ENCODE measurements around the gene JCAD. TPM values are rescaled to one million over a fixed set of nuclear protein-coding genes. Genes with fewer than 3 reads are reported as not detected.

The JCAD gene
- total and polyA plus RNA-seq, 10 of the 15 experiments (the other 5 are each of a cell fraction or from before 2014, with no cell fraction given) = 0.28 TPM; not detected in 9

DNA sequence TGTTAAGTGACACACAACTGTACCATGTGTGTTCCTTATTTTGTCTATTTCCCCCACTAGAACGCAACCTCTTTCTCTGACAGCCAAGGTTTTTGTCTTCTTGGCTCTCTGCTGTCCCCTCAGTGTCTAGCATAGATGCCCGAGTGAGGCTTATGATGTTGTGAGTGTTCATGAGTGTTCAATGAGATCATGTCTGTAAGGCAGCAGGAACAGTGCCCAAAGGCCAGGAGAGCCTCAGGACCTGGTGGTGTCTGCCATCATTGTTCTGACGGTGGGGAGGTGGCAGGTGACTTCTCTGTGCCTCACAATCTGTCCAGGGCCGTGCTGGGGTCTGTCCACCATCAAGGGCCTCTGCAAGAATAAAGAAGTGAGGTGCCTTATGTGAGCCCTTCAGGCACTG is 66.5 kb downstream of the JCAD start:
- no peak for DNase-seq (ENCODE audit: low read depth, low spot score)
- H3K4me1 ChIP-seq (ENCODE audit: control insufficient read depth, insufficient read depth, low read length) = no peaks in the 10 kb centered on the region
- H4K20me1 ChIP-seq (ENCODE audit: control insufficient read depth, insufficient read depth) = no peaks in the 10 kb centered on the region
- POLR2A ChIA-PET = no interaction called here
- no peak overlapping the region for H3K27ac ChIP-seq (ENCODE audit: control insufficient read depth, insufficient read depth)
- FAIRE-seq = no peak
- no peaks in the 10 kb centered on the region for H3K79me2 ChIP-seq (ENCODE audit: control insufficient read depth, insufficient read depth, low read length)
- no TSS peak for BruUV-seq (replicated peaks)
- CTCF ChIA-PET = interaction anchor here (1.2 kb wide), 1 partner anchor 10 kb away, joined by 3 read pairs; no protein-coding TSS in a partner anchor
- no peak overlapping the region for H3K4me3 ChIP-seq
- intact Hi-C loops (cut with micrococcal nuclease; ENCODE audit: unreplicated experiment) = no loop called here
- H3K4me2 ChIP-seq (ENCODE audit: control insufficient read depth, insufficient read depth) = no peak overlapping the region
- ATAC-seq = no peak
- no peak overlapping the region for H2AFZ ChIP-seq (ENCODE audit: control insufficient read depth, low read depth, low read length)
- RAD21 ChIA-PET (ENCODE audit: unreplicated experiment) = no interaction called here
- no peaks in the 10 kb centered on the region for H3K36me3 ChIP-seq (ENCODE audit: control insufficient read depth in 2 of 2, insufficient read depth in 2 of 2, low read length in 1 of 2)
- in situ Hi-C loops (cut with MboI) = loop anchor here (10.0 kb wide), 1 partner anchor 592 kb away; no protein-coding TSS in a partner anchor
- SMC1A ChIA-PET (ENCODE audit: uncharacterized antibody, unreplicated experiment) = no interaction called here
- H3K9me3 ChIP-seq (replicated peaks; ENCODE audit: control insufficient read depth, insufficient read depth, low read length) = no peaks in the 10 kb centered on the region
- H3K27me3 ChIP-seq (replicated peaks in 1 of 2; ENCODE audit: control insufficient read depth in 2 of 2, insufficient read depth in 2 of 2, low read length in 1 of 2) = no peaks in the 10 kb centered on the region; a peak in 2 of 4 replicates
- no peak overlapping the region for H3K9ac ChIP-seq (ENCODE audit: control insufficient read depth, insufficient read depth, low read length)
- 26% methylated on average over 4 of the region's 4 CpGs for WGBS (ENCODE audit: insufficient coverage, insufficient replicate concordance, low lambda C conversion rate, missing lambda C conversion rate)
- TF ChIP-seq, protein P1, sequence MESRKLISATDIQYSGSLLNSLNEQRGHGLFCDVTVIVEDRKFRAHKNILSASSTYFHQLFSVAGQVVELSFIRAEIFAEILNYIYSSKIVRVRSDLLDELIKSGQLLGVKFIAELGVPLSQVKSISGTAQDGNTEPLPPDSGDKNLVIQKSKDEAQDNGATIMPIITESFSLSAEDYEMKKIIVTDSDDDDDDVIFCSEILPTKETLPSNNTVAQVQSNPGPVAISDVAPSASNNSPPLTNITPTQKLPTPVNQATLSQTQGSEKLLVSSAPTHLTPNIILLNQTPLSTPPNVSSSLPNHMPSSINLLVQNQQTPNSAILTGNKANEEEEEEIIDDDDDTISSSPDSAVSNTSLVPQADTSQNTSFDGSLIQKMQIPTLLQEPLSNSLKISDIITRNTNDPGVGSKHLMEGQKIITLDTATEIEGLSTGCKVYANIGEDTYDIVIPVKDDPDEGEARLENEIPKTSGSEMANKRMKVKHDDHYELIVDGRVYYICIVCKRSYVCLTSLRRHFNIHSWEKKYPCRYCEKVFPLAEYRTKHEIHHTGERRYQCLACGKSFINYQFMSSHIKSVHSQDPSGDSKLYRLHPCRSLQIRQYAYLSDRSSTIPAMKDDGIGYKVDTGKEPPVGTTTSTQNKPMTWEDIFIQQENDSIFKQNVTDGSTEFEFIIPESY (IDR thresholded peaks at IDR 0.05) = no peak
- TF ChIP-seq FOXM1 (IDR thresholded peaks at IDR 0.05; ENCODE audit: low read depth, low read length) (no peak), MYB (IDR thresholded peaks at IDR 0.05; ENCODE audit: borderline replicate concordance, low read depth, low read length) (no peak), MXI1 (IDR thresholded peaks at IDR 0.05; ENCODE audit: low read depth, low read length) (no peak), MEF2B (IDR thresholded peaks at IDR 0.05; ENCODE audit: partially characterized antibody, poor library complexity, severe bottlenecking) (no peak), PML (IDR thresholded peaks at IDR 0.05; ENCODE audit: low read length) (no peak), DPF2 (IDR thresholded peaks at IDR 0.05) (no peak), SMAD1 (IDR thresholded peaks at IDR 0.05; ENCODE audit: low read depth, partially characterized antibody) (no peak), BRCA1 (IDR thresholded peaks at IDR 0.05; ENCODE audit: low read depth, low read length) (no peak), NFXL1 (IDR thresholded peaks at IDR 0.05; ENCODE audit: borderline replicate concordance) (no peak), ESRRA (IDR thresholded peaks at IDR 0.05; ENCODE audit: low read length) (no peak), NR2C2 (IDR thresholded peaks at IDR 0.05; ENCODE audit: borderline replicate concordance, control insufficient read depth, insufficient read length, low read depth) (no peak), PAX8 (IDR thresholded peaks at IDR 0.05) (no peak), STAT1 (conservative IDR thresholded peaks at IDR 0.05) (no peak)
- TF ChIP-seq, protein P2, sequence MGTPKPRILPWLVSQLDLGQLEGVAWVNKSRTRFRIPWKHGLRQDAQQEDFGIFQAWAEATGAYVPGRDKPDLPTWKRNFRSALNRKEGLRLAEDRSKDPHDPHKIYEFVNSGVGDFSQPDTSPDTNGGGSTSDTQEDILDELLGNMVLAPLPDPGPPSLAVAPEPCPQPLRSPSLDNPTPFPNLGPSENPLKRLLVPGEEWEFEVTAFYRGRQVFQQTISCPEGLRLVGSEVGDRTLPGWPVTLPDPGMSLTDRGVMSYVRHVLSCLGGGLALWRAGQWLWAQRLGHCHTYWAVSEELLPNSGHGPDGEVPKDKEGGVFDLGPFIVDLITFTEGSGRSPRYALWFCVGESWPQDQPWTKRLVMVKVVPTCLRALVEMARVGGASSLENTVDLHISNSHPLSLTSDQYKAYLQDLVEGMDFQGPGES (IDR thresholded peaks at IDR 0.05) = no peak
- TF ChIP-seq, protein P3, sequence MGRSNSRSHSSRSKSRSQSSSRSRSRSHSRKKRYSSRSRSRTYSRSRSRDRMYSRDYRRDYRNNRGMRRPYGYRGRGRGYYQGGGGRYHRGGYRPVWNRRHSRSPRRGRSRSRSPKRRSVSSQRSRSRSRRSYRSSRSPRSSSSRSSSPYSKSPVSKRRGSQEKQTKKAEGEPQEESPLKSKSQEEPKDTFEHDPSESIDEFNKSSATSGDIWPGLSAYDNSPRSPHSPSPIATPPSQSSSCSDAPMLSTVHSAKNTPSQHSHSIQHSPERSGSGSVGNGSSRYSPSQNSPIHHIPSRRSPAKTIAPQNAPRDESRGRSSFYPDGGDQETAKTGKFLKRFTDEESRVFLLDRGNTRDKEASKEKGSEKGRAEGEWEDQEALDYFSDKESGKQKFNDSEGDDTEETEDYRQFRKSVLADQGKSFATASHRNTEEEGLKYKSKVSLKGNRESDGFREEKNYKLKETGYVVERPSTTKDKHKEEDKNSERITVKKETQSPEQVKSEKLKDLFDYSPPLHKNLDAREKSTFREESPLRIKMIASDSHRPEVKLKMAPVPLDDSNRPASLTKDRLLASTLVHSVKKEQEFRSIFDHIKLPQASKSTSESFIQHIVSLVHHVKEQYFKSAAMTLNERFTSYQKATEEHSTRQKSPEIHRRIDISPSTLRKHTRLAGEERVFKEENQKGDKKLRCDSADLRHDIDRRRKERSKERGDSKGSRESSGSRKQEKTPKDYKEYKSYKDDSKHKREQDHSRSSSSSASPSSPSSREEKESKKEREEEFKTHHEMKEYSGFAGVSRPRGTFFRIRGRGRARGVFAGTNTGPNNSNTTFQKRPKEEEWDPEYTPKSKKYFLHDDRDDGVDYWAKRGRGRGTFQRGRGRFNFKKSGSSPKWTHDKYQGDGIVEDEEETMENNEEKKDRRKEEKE (IDR thresholded peaks at IDR 0.05) = no peak
- TF ChIP-seq, protein P4, sequence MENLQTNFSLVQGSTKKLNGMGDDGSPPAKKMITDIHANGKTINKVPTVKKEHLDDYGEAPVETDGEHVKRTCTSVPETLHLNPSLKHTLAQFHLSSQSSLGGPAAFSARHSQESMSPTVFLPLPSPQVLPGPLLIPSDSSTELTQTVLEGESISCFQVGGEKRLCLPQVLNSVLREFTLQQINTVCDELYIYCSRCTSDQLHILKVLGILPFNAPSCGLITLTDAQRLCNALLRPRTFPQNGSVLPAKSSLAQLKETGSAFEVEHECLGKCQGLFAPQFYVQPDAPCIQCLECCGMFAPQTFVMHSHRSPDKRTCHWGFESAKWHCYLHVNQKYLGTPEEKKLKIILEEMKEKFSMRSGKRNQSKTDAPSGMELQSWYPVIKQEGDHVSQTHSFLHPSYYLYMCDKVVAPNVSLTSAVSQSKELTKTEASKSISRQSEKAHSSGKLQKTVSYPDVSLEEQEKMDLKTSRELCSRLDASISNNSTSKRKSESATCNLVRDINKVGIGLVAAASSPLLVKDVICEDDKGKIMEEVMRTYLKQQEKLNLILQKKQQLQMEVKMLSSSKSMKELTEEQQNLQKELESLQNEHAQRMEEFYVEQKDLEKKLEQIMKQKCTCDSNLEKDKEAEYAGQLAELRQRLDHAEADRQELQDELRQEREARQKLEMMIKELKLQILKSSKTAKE (IDR thresholded peaks at IDR 0.05; ENCODE audit: low read depth, poor library complexity, severe bottlenecking) = no peak

Data from GM12878 (cell line).